Stimulated activated CD4-positive, alpha-beta T cell treated with anti-CD3 and anti-CD28 coated beads, TNF-alpha, amount 100 ng/mL, for 24 hours (primary cell): ENCODE results near the gene FAM236D.
"Not testable (repeated sequence)": the region's sequence is repeated elsewhere in the genome, so short reads cannot be mapped to it uniquely, and the experiment has no call there.

Experiments
- DNase-seq, 3 experiments: peaks; one replicate each; pipeline ENCODE4 v3.0.0-alpha.2; 2020; ENCODE audit warnings: low read depth in 3 of 3

FAM236D gene

GRCh38 chrX:72808110-72808509 lies at the start of gene FAM236D:
TSS of gene FAM236D (minus strand) at chrX:72808210. CDS start at chrX:72808110, 100 bp downstream.
- not testable (repeated sequence) for DNase-seq

GRCh38 chrX:72837532-72837931 lies 29.5 kb upstream of the FAM236D start:
- not testable (repeated sequence) for DNase-seq

DNA sequence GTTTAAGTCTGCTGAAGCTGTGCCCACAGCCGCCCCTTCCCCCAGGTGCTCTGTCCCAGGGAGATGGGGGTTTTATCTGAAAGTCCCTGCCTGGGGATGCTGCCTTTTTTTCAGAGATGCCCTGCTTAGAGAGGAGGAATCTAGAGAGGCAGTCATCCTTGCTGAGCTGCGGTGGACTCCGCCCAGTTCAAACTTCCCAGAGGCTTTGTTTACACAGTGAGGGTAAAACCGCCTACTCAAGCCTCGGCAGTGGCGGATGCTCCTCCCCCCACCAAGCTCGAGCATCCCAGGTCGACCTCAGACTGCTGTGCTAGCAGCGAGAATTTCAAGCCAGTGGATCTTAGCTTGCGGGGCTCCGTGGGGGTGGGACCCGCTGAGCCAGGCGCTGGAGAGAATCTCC lies 22.7 kb upstream of the FAM236D start:
- DNase-seq, result not testable (repeated sequence)

DNA sequence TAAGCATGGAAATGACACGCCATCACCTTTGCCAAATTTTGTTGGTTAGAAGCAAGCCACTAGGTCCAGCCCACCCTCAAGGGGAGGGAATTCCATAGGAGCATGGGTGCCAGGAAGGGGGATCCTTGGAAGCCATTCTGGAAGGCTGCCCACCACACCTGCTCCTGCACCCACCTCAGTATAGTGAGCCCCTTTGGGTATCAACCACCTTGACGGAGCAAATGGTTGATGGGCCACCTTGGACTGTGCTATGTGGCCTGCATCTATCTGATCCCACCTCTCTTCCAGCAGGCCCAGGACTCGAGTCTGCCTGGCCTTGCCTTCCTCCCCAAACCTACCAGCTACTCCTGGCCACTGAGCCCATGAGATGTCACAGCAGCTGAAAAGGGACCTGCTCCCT lies 17.6 kb downstream of the FAM236D start:
- not testable (repeated sequence) for DNase-seq

DNA sequence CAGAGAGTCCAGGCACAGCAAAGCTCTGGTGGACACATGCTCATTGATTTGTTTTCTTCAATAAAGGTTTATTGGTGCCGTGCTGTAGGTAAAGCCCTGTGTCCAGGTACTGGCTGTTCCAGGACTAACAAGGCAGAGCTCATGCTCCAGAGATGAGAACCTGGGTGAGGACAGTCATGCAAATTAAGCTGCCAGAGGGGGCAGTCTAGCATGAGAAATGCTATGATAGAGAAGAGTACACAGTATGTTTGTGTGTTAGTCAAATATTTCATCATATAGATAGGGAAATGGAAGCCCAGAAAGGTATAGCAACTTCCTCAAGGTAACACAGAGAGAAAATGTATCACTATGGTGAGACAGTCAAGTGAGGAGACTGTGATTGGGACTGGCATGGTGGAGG lies 19.9 kb downstream of the FAM236D start:
- DNase-seq, result not testable (repeated sequence)

DNA sequence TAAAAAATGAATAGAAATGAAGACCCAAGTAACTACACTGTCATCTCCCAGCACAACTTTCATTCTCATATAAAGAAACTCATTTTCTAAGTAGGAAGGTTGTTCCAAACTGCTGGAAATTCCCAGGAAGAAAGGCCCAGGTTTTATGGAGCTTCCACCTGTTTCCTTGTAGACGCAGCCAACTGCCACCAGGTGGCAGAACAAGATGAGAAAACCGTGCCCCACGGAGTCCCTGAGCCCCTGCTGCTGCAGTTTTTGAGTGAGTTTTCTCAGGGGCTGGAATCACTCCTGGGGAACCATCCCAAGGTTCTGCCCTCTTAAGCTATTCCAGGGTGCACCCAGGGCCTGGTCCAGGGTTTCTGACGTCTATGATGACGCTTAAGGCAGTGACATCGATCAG lies 24.0 kb downstream of the FAM236D start:
- not testable (repeated sequence) for DNase-seq

GRCh38 chrX:72783365-72783936 lies 24.6 kb downstream of the FAM236D start:
- not testable (repeated sequence) for DNase-seq

DNA sequence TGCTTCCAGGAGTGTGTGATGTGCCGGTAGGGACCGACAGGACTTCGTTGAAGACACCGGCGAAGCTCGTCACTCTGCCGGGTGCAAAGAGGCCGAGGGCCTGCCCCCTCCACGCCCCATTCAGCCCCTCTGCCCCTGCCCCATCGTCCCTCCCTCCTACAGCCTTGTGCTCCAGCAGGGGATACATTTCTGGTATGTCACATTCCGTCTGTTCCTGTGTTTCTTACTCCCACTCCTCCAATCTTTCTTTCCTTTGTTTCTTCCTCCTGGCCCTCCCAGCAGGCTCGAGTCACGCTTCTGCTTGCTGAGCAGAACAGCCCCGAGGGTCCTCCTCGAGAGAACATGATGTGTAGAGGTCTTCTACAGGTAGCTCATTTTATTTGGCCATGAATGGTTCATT lies 25.4 kb downstream of the FAM236D start, which contains the start of gene FAM236B:
FAM236B (minus strand) TSS at position 101 of the 400 bp plus-strand sequence; CDS start at position 1, 100 bp downstream.
- not testable (repeated sequence) for DNase-seq

GRCh38 chrX:72778146-72778545 lies 29.9 kb downstream of the FAM236D start:
- not testable (repeated sequence) for DNase-seq

GRCh38 chrX:72777467-72777790 lies 30.6 kb downstream of the FAM236D start:
- not testable (repeated sequence) for DNase-seq

DNA sequence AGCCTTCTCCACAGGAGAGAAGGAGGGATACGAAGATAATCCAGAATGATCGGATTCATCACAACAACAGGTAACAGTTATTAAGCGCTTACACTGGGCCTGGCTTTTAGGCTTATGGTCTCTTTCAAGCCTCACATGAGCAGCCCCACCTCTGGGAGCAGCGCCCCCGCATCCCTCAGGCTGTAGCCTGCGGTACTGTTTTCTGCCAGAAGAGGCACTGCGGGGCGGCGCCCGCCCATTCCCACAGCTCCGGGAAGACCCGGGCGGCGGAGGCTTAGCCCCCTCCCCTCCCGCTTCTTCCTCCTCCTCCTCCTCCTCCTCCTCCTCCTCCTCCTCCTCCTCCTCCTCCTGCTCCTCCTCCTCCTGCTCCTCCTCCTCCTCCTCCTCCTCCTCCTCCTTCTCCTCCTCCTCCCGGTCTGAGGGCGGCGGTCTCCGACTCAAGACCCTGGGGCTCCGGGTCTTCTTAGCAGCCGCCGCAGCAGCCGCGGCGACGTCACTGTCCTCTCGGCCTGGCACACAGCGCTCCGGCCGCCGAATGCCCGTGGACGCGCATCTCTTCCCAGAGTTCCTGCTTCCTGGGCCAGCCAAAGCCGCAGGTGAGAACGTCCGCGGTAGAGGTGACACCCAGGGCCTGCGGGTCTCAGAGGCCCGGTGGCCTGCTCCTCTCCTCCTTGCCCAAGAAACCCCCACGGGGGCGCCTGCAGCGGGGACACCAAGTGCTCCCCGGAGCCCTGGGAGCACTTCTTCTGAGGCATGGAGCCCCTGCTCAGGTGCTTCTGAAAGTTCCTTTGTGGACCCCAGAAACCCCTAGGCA lies 31.1 kb downstream of the FAM236D start, which contains the start of gene DMRTC1B:
DMRTC1B (plus strand) TSS at position 238 of the 814 bp plus-strand sequence. CDS start 68,246 bp downstream, outside the sequence.
- not testable (repeated sequence) for DNase-seq

- DNase-seq, result not testable (repeated sequence)
Measured at GRCh38 chrX:72760454-72760853, 47.6 kb downstream of the FAM236D start.
